A673 (cell line): Measurements from ENCODE around the gene DLGAP1.

ENCODE experiments used
- CTCF ChIP-seq: fragments of 300-800, 200-600 bp; sonication (generic); conservative IDR thresholded peaks from 2 replicates; pipeline ENCODE4 v1.5.1; 2017; ENCODE audit warnings: low read depth, mild to moderate bottlenecking, antibody characterized with exemption, low read length, moderate library complexity, mixed read lengths
- EZH2 ChIP-seq: fragments of 200-600 bp; sonication (generic); IDR thresholded peaks from 2 replicates; pipeline ENCODE4 v1.6.1; 2017; ENCODE audit warnings: borderline replicate concordance, low read depth, mild to moderate bottlenecking, mixed read lengths, antibody characterized with exemption, low read length; ENCODE audit not compliant: poor library complexity, severe bottlenecking

- no peak for TF ChIP-seq CTCF
- TF ChIP-seq EZH2: no peak
Observed at GRCh38 chr18:3920832-3921231, 534.3 kb downstream of the DLGAP1 start.
